AG04450 (cell line): ENCODE measurements around the gene CST9L. TPM values are rescaled to one million over a fixed set of nuclear protein-coding genes. Genes with fewer than 3 reads are reported as not detected.

ENCODE experiments used
- CTCF ChIA-PET: fragments of 300-600, 350-600 bp; formaldehyde crosslinking; extraction: SDS; loops from one replicate; lab custom pipeline; 2022; ENCODE audit warnings: antibody characterized with exemption, inconsistent platforms; lab: Charles Lee
- POLR2A ChIA-PET: fragments of 350-600 bp; formaldehyde crosslinking; extraction: SDS; loops from one replicate; lab custom pipeline; 2021; ENCODE audit warnings: antibody characterized with exemption, inconsistent platforms; lab: Yijun Ruan, JAX
- DNase-seq: peaks from one replicate; pipeline ENCODE4 v3.0.0-alpha.2; 2011; ENCODE audit warnings: low read depth, low spot score
- H3K27ac ChIP-seq: one replicate; pipeline ENCODE4 v1.5.1; 2012; ENCODE audit warnings: low read depth, low read length, control low read depth
- H3K27me3 ChIP-seq: one replicate; pipeline ENCODE4 v1.6.0; 2012; ENCODE audit warnings: low read length; ENCODE audit not compliant: control insufficient read depth, insufficient read depth
- H3K4me3 ChIP-seq: 2 replicates; pipeline ENCODE4 v1.5.1; 2011; ENCODE audit warnings: mild to moderate bottlenecking, low read depth, low read length, control low read depth
- H3K9me3 ChIP-seq: 2 replicates; pipeline ENCODE4 v1.5.1; 2012; ENCODE audit warnings: low read length; ENCODE audit not compliant: control insufficient read depth, insufficient read depth
- polyA plus RNA-seq: library from polyadenylated mRNA; depleted of rRNA; stranded (reverse); fragments of >200 nt; gene quantifications from 2 replicates; pipeline ENCODE4 v1.2.3, GENCODE V29; 2011
- TF ChIP-seq, protein P1 (sequence below): IDR thresholded peaks from 2 replicates; pipeline ENCODE4 v1.5.1; 2011; ENCODE audit warnings: low read depth, low read length, control low read depth, inconsistent platforms

The CST9L gene
- polyA plus RNA-seq, 1 experiment = not detected

GRCh38 chr20:23541330-23541729 is 27.0 kb downstream of the CST9L start:
- TF ChIP-seq, protein P1, sequence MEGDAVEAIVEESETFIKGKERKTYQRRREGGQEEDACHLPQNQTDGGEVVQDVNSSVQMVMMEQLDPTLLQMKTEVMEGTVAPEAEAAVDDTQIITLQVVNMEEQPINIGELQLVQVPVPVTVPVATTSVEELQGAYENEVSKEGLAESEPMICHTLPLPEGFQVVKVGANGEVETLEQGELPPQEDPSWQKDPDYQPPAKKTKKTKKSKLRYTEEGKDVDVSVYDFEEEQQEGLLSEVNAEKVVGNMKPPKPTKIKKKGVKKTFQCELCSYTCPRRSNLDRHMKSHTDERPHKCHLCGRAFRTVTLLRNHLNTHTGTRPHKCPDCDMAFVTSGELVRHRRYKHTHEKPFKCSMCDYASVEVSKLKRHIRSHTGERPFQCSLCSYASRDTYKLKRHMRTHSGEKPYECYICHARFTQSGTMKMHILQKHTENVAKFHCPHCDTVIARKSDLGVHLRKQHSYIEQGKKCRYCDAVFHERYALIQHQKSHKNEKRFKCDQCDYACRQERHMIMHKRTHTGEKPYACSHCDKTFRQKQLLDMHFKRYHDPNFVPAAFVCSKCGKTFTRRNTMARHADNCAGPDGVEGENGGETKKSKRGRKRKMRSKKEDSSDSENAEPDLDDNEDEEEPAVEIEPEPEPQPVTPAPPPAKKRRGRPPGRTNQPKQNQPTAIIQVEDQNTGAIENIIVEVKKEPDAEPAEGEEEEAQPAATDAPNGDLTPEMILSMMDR = no peak
- CTCF ChIA-PET = no interaction called here
- POLR2A ChIA-PET = no interaction called here
- no peak overlapping the region for H3K4me3 ChIP-seq
- H3K9me3 ChIP-seq = no peaks in the 10 kb centered on the region; the same call in 1 of the 2 replicates
- no peaks in the 10 kb centered on the region for H3K27me3 ChIP-seq
- DNase-seq = no peak
- H3K27ac ChIP-seq = no peak overlapping the region

GRCh38 chr20:23540624-23541023 is 27.7 kb downstream of the CST9L start:
- POLR2A ChIA-PET = no interaction called here
- H3K4me3 ChIP-seq = no peak overlapping the region
- H3K9me3 ChIP-seq = no peaks in the 10 kb centered on the region; the same call in 1 of the 2 replicates
- H3K27ac ChIP-seq = no peak overlapping the region
- DNase-seq = no peak
- CTCF ChIA-PET = interaction anchor here (0.6 kb wide), 1 partner anchor 15 kb away, joined by 3 read pairs; no protein-coding TSS in a partner anchor
- H3K27me3 ChIP-seq = no peaks in the 10 kb centered on the region
- TF ChIP-seq, protein P1 = no peak

DNA sequence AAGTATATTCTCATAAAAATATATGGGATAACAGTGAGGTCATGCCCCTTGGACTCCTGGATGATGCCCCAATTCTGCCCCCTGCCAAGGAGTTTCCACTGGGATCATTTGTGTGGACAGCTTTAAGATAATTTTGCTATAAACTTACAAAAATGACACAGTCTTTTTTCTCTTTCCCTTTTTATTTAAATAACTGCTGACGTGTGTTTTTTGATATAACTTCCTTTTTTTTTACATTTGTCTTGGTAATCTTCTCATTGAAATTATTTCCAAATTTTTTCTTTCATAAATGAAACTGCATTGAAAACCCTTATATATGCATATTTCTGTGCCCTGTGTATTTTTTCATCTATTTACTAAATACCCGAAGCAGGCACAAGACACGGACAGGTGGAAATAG is 31.3 kb downstream of the CST9L start:
- POLR2A ChIA-PET = no interaction called here
- Histone ChIP-seq H3K9me3 (no peaks in the 10 kb centered on the region; the same call in 1 of the 2 replicates), H3K4me3 (no peak overlapping the region), H3K27me3 (no peaks in the 10 kb centered on the region), H3K27ac (no peak overlapping the region)
- no peak for DNase-seq
- CTCF ChIA-PET = no interaction called here
- TF ChIP-seq, protein P1 = no peak

DNA sequence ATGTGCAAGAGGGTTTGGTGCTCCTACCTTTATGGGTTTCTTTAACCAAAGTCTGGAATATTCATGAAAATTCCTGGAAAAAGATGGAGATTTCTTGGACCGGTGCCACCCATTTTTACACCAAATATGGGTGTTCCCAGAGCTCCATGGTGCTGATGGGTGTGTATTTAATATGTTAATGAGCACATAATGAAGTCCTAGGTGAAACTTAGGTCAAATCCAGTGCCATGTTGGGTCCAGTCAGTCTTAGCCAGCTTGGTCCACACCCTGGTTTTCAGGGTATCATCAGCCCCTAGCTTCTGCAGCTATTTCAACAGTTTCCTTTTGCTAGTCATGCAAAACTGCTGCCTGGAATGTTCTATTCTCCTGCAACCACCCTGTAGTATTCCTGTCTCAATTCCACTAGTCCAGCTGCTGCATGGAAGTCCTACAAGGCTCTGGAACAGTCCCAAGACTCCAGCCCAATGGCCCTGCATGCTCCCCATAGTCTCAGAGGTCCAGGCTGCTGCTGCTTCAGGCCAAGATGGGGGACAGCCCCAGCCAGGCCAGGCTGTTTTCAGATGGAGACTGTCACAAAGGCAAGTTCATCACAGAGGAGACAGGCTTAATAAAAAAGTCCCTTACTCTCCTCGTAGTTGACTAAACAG is 31.8 kb downstream of the CST9L start:
- no peaks in the 10 kb centered on the region; the same call in 1 of the 2 replicates for H3K9me3 ChIP-seq
- POLR2A ChIA-PET = no interaction called here
- CTCF ChIA-PET = no interaction called here
- no peak overlapping the region for H3K4me3 ChIP-seq
- H3K27ac ChIP-seq = no peak overlapping the region
- no peak for DNase-seq
- no peaks in the 10 kb centered on the region for H3K27me3 ChIP-seq
- TF ChIP-seq, protein P1 = no peak

- Histone ChIP-seq H3K27me3 (no peaks in the 10 kb centered on the region), H3K27ac (no peak overlapping the region), H3K4me3 (no peak overlapping the region), H3K9me3 (no peaks in the 10 kb centered on the region; the same call in 1 of the 2 replicates)
- POLR2A ChIA-PET = no interaction called here
- CTCF ChIA-PET = no interaction called here
- TF ChIP-seq, protein P1 = no peak
- DNase-seq = no peak
Observed at GRCh38 chr20:23534801-23535593, 33.3 kb downstream of the CST9L start.
